NCI-H460 (cell line): ENCODE data around the gene TUT7. TPM values are rescaled to one million over a fixed set of nuclear protein-coding genes. Genes with fewer than 3 reads are reported as not detected.
"Not testable (repeated sequence)": the region's sequence is repeated elsewhere in the genome, so short reads cannot be mapped to it uniquely, and the experiment has no call there.

Source experiments
- DNase-seq: peaks from one replicate; pipeline ENCODE4 v3.0.0-alpha.2; 2016; ENCODE audit warnings: low read depth; ENCODE audit errors: extremely low read depth
- polyA plus RNA-seq: library from polyadenylated mRNA; depleted of rRNA; stranded (reverse); fragments of >200 nt; gene quantifications from 2 replicates; pipeline ENCODE4 v1.2.3, GENCODE V29; 2014; cell fraction: nucleus; rRNA removed
- total RNA-seq: library from RNA; depleted of rRNA; stranded (reverse); fragments of >200 nt; shearing (Covaris generic); gene quantifications from 2 replicates; pipeline ENCODE4 v1.2.3, GENCODE V29; 2014; rRNA removed

The TUT7 gene, protein sequence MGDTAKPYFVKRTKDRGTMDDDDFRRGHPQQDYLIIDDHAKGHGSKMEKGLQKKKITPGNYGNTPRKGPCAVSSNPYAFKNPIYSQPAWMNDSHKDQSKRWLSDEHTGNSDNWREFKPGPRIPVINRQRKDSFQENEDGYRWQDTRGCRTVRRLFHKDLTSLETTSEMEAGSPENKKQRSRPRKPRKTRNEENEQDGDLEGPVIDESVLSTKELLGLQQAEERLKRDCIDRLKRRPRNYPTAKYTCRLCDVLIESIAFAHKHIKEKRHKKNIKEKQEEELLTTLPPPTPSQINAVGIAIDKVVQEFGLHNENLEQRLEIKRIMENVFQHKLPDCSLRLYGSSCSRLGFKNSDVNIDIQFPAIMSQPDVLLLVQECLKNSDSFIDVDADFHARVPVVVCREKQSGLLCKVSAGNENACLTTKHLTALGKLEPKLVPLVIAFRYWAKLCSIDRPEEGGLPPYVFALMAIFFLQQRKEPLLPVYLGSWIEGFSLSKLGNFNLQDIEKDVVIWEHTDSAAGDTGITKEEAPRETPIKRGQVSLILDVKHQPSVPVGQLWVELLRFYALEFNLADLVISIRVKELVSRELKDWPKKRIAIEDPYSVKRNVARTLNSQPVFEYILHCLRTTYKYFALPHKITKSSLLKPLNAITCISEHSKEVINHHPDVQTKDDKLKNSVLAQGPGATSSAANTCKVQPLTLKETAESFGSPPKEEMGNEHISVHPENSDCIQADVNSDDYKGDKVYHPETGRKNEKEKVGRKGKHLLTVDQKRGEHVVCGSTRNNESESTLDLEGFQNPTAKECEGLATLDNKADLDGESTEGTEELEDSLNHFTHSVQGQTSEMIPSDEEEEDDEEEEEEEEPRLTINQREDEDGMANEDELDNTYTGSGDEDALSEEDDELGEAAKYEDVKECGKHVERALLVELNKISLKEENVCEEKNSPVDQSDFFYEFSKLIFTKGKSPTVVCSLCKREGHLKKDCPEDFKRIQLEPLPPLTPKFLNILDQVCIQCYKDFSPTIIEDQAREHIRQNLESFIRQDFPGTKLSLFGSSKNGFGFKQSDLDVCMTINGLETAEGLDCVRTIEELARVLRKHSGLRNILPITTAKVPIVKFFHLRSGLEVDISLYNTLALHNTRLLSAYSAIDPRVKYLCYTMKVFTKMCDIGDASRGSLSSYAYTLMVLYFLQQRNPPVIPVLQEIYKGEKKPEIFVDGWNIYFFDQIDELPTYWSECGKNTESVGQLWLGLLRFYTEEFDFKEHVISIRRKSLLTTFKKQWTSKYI (N-terminal part only)
- total RNA-seq: 14.4 and 22.6 TPM in 2 replicates
- polyA plus RNA-seq: 7.9 and 8.9 TPM in 2 replicates

DNA sequence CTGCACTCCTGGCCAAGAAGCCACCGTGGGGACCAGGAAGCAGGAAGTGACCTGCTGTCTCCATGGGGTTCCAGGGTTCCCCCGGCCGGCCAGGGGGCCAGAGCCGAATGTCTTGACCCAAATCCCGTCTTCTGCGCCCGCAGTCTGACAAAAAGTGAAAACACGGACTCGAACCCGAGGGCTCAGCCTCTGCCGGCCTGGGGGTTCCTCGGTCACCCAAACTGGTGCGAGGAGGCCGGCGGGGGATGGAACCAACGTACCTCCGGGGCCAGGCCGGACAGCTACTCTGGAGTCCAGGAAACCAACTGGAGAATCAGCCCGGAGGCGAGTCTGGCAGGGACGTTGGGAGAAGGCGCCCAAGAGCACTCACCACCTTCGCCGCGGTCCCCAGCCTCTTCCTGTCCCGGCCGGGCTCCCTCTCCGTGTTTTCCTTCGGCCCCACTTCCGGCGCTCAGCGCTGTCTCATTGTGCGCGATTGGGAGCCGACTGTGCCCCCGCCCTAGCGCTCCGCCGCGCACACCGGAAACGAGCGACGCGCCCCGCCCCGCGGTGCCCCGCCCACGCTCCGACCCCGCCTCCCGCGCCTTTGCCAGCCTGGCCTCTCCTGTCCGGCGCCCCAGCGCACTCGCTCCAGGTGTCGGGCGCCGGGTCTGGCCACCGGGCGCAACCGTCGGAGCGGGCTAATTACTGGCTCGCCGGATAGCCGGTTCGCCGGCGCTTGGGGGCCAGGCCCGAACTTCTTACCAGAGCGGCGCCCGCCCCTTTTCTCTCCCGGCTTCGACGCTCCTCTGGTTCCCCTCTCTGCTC is at the start of gene TUT7:
TUT7 (minus strand) TSS at position 400 of the 807 bp plus-strand sequence. CDS start 1,211 bp downstream, outside the sequence.
- DNase-seq: peak; percentile 95

DNA sequence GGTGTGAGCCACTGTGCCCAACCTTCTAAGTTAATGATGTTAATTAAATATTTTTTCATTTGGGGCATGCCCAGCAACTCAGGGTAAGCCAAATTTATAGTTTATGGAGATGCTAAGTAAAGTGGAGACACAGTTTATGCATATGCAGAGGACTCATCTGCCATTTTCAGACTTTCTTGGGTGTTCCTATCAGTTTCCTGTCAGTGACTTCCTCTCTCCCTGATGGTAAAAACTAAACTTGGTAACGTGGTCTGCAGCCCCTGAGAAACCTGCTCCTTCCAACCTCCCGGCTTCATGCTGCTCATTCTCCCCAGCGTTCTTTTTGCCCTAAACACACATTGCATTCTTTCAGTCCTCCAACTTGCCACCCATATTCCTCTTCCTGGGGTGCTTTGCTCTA is 48.4 kb upstream of the TUT7 start:
- no peak for DNase-seq

GRCh38 chr9:86396412-86396811 is 42.2 kb upstream of the TUT7 start:
- DNase-seq: no peak

GRCh38 chr9:86390184-86390583 is 36.0 kb upstream of the TUT7 start:
- DNase-seq: not testable (repeated sequence)

- no peak for DNase-seq
Observed at GRCh38 chr9:86389628-86390027, 35.4 kb upstream of the TUT7 start.

GRCh38 chr9:86387376-86387775 is 33.2 kb upstream of the TUT7 start:
- DNase-seq: no peak

DNA sequence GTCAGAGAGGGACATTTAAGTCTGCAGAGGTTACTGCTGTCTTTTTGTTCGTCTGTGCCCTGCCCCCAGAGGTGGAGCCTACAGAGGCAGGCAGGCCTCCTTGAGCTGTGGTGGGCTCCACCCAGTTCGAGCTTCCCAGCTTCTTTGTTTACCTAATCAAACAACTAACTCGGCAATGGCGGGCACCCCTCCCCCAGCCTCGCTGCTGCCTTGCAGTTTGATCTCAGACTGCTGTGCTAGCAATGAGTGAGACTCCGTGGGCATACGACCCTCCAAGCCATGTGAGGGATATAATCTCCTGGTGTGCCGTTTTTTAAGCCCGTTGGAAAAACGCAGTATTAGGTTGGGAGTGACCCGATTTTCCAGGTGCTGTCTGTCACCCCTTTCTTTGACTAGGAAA is 28.8 kb upstream of the TUT7 start:
- DNase-seq: not testable (repeated sequence)

DNA sequence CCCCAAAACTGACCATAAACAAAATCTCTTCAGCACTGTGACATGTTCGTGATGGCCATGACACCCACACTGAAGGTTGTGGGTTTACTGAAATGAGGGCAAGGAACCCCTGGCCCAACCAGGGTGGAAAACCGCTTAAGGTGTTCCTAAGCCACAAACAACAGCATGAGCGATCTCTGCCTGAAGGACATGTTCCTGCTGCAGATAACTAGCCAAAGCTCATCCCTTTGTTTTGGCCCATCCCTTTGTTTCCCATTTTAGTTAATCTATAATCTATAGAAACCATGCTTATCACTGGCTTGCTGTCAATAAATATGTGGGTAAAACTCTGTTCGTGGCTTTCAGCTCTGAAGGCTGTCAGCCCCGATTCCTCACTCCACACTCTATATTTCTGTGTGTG is 21.8 kb upstream of the TUT7 start:
- DNase-seq: no peak

GRCh38 chr9:86369810-86370209 is 15.6 kb upstream of the TUT7 start:
- DNase-seq: no peak

DNA sequence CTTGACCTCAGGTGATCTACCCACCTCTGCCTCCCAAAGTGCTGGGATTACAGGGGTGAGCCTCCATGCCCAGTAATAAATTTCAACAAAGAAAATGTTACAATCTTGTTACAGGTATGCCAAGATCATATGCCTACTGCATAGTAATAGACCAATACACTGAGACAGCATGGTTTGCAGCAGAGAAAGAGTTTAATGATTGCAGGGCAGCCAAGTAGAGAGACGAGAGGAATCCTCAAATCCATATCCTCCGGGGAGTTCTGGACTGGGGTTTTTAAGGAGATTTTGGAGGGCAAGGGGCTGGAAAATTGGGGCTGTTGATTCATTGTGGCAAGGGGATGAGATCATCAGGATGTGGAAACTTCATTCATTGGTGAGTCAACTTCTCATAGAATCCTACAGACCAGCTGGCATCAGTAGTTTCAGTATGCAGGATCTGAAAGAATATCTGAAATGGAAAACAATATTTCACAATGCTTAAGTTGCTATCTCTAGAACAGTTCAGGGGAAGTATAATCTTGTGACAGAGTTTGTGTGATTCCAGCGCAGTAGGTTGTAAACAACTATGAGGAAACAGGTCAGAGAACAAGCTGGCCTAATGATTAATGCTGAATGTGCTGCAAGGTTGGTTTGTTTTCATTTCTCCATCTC is 14.8 kb upstream of the TUT7 start:
- DNase-seq: no peak

- no peak for DNase-seq
Observed at GRCh38 chr9:86361176-86361575, 7.0 kb upstream of the TUT7 start.

- no peak for DNase-seq
Observed at GRCh38 chr9:86359151-86359879, 5.1 kb upstream of the TUT7 start.

- no peak for DNase-seq
Observed at GRCh38 chr9:86356871-86357866, 3.0 kb upstream of the TUT7 start.

- DNase-seq: no peak
Observed at GRCh38 chr9:86355814-86356213, 1.6 kb upstream of the TUT7 start.

DNA sequence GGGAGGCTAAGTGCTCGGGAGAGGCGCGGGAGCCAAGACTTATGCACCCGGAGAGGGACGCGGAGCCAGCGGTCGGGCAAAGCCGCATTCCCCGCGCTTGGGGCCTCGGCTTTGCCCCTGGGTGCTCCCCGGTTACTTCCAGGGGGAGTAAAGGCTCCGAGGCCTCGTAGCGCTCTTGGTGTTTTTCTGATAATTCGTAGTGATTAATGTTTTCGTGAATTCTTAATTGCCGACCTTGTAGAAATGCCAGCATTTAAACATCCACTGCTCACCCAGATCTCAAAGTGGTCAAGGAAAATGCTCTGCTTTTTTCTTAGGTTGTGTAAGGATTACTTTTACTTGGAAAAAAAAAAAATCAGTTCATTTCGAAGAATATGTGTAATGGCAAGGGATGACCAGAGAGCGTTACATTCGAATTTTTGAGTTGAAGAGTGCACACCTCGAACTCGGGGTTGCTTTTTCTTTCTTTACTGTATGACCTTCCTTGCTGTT is 654 bp upstream of the TUT7 start:
- DNase-seq: no peak

GRCh38 chr9:86353655-86354010 is 577 bp downstream of the TUT7 start:
- no peak for DNase-seq

DNA sequence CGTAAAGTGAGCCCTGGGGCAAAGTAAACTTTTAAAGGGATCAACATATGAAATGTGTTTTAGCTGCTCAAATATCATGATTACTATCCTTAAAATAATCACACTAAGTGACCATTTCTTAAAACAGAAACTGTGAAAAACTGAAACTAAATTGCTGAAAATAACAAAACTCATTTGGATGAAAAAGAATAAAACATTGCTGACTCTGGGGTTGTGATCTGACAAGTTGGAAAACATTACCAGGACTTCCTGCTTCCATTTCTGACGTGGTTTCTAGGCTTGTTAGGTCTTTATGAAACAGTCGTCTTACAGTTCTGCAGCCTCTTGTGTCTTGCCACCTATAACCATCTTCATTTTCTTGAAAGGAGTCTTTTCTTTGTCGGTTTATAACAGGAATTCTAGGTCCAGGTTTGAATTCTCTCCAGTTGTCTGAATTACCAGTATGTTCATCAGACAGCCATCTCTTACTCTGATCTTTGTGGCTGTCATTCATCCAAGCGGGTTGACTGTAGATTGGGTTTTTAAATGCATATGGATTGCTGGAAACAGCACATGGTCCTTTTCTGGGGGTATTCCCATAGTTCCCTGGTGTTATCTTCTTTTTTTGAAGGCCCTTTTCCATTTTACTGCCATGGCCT is 1.7 kb downstream of the TUT7 start:
- DNase-seq: no peak
